ENCODE measurements around the gene PPFIA4. TPM values are rescaled to one million over a fixed set of nuclear protein-coding genes. Genes with fewer than 3 reads are reported as not detected.

Gene PPFIA4
- total RNA-seq, 1 donor from 2014 or later, result 2.6 TPM

- H3K27ac Mint-ChIP-seq (ENCODE audit: unreplicated experiment), result no peak overlapping the region
- H3K4me1 Mint-ChIP-seq, result peaks cover 4% of the 10 kb centered on the region
- no peak for DNase-seq (ENCODE audit: low read depth, low spot score)
- H3K27me3 Mint-ChIP-seq (ENCODE audit: low read depth), result no peaks in the 10 kb centered on the region
- H3K36me3 Mint-ChIP-seq (ENCODE audit: low read depth), result no peaks in the 10 kb centered on the region
- H3K4me3 Mint-ChIP-seq, result no peak overlapping the region
- H3K9me3 Mint-ChIP-seq, result no peaks in the 10 kb centered on the region
- TF ChIP-seq CTCF (conservative IDR thresholded peaks at IDR 0.05), result no peak
Observed at GRCh38 chr1:203045821-203046594, 19.7 kb downstream of the PPFIA4 start.

GRCh38 chr1:203046984-203047630 is 20.8 kb downstream of the PPFIA4 start:
- Mint-ChIP-seq H3K36me3 (ENCODE audit: low read depth) (no peaks in the 10 kb centered on the region), H3K27me3 (ENCODE audit: low read depth) (no peaks in the 10 kb centered on the region), H3K9me3 (no peaks in the 10 kb centered on the region), H3K4me1 (peaks cover 4% of the 10 kb centered on the region), H3K27ac (ENCODE audit: unreplicated experiment) (no peak overlapping the region), H3K4me3 (no peak overlapping the region)
- no peak for DNase-seq (ENCODE audit: low read depth, low spot score)
- TF ChIP-seq CTCF (conservative IDR thresholded peaks at IDR 0.05), result no peak

GRCh38 chr1:203048086-203048485 is 21.8 kb downstream of the PPFIA4 start:
- no peak for TF ChIP-seq CTCF (conservative IDR thresholded peaks at IDR 0.05)
- Mint-ChIP-seq H3K36me3 (ENCODE audit: low read depth) (no peaks in the 10 kb centered on the region), H3K4me1 (peaks cover 4% of the 10 kb centered on the region), H3K9me3 (no peaks in the 10 kb centered on the region), H3K27me3 (ENCODE audit: low read depth) (no peaks in the 10 kb centered on the region), H3K4me3 (no peak overlapping the region), H3K27ac (ENCODE audit: unreplicated experiment) (no peak overlapping the region)
- DNase-seq (ENCODE audit: low read depth, low spot score), result no peak

- Mint-ChIP-seq H3K4me3 (no peak overlapping the region), H3K9me3 (no peaks in the 10 kb centered on the region), H3K36me3 (ENCODE audit: low read depth) (no peaks in the 10 kb centered on the region), H3K27ac (ENCODE audit: unreplicated experiment) (no peak overlapping the region), H3K4me1 (peaks cover 4% of the 10 kb centered on the region), H3K27me3 (ENCODE audit: low read depth) (no peaks in the 10 kb centered on the region)
- no peak for TF ChIP-seq CTCF (conservative IDR thresholded peaks at IDR 0.05)
- DNase-seq (ENCODE audit: low read depth, low spot score), result no peak
Observed at GRCh38 chr1:203048555-203049051, 22.3 kb downstream of the PPFIA4 start.

GRCh38 chr1:203049077-203049476 is 22.8 kb downstream of the PPFIA4 start:
- Mint-ChIP-seq H3K27me3 (ENCODE audit: low read depth) (no peaks in the 10 kb centered on the region), H3K4me1 (peaks cover 4% of the 10 kb centered on the region), H3K36me3 (ENCODE audit: low read depth) (no peaks in the 10 kb centered on the region), H3K9me3 (no peaks in the 10 kb centered on the region), H3K4me3 (no peak overlapping the region), H3K27ac (ENCODE audit: unreplicated experiment) (no peak overlapping the region)
- no peak for TF ChIP-seq CTCF (conservative IDR thresholded peaks at IDR 0.05)
- DNase-seq (ENCODE audit: low read depth, low spot score), result no peak

All from neural crest cell (in vitro differentiated cells).